GM23248 (cell line): ENCODE results near the gene MX1.

Experiments
- EZH2 ChIP-seq: fragments of 200-600 bp; sonication (generic); IDR thresholded peaks from 2 replicates; pipeline ENCODE4 v1.6.1; 2018; ENCODE audit warnings: antibody characterized with exemption, mild to moderate bottlenecking; ENCODE audit not compliant: insufficient read depth, poor library complexity, severe bottlenecking
- EZH2phosphoT487 ChIP-seq: fragments of 200-600 bp; sonication (generic); IDR thresholded peaks from 2 replicates; pipeline ENCODE4 v1.6.1; 2018; ENCODE audit warnings: antibody characterized with exemption, moderate library complexity, mild to moderate bottlenecking, low read depth; ENCODE audit not compliant: insufficient read depth

DNA sequence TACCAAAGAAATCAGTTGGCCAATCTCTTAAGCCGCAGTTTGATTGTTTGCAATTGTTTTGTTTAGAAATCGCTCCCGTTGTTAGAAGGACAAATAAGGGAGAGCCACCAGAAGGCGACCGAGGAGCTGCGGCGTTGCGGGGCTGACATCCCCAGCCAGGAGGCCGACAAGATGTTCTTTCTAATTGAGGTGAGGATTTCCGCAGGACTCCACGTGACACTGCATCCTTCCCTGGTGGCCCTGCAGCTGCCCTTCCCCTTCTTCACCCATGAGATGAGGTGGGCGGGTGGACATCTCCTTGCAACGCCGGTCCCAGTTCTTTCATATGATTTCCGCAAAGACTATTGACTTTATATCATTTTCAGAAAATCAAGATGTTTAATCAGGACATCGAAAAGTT is 27.2 kb upstream of the MX1 start:
- TF ChIP-seq EZH2phosphoT487 (no peak), EZH2 (no peak)
